Choroid plexus epithelial cell (primary cell): Measurements from ENCODE around the gene COL4A2.
A peak's percentile ranks its signal among the peaks of the same experiment; 100 is the strongest.

Source experiments
- DNase-seq: peaks from one replicate; pipeline ENCODE4 v3.0.0-alpha.2; 2010; ENCODE audit warnings: low read depth
- H3K4me3 ChIP-seq: 2 replicates; pipeline ENCODE4 v1.5.1; 2011; ENCODE audit warnings: low read depth, mild to moderate bottlenecking, control low read depth, low read length, moderate library complexity
- CTCF ChIP-seq: conservative IDR thresholded peaks from 2 replicates; pipeline ENCODE4 v1.5.1; 2011; ENCODE audit warnings: low read depth, mild to moderate bottlenecking, control low read depth, inconsistent platforms, low read length, moderate library complexity

The COL4A2 gene

DNA sequence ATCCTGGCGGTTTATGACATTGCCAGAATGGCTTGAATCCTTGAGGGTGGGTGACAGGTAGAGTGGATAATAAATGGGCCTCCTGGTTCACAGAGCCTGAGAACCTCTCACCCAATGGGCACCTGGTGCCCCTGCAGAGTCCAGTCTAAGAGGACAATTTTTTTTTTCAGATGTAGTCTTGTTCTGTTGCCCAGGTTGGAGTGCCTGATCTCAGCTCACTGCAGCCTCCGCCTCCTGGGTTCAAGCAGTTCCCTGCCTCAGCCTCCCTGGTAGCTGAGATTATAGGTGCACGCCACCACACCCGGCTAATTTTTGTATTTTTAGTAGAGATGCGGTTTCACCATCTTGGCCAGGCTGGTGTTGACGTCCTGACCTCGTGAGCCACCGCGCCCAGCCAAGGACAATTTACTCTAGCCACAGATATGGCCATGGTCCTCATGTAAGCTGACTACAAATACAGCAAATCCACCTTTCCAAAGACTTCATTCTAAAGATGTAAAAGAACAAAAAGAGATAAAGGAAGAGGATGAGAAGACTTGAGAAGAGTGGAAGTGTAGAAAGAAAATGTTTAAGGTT lies 33.0 kb downstream of the COL4A2 start:
- H3K4me3 ChIP-seq = no peak overlapping the region
- no peak for TF ChIP-seq CTCF
- DNase-seq = no peak

- peak; percentile 10 for TF ChIP-seq CTCF
- DNase-seq = peak; percentile 84
- H3K4me3 ChIP-seq = no peak overlapping the region
Observed at GRCh38 chr13:110340812-110341444, 33.8 kb downstream of the COL4A2 start.

- H3K4me3 ChIP-seq = no peak overlapping the region
- DNase-seq = peak; percentile 91
- no peak for TF ChIP-seq CTCF
Observed at GRCh38 chr13:110341445-110342244, 34.6 kb downstream of the COL4A2 start.

DNA sequence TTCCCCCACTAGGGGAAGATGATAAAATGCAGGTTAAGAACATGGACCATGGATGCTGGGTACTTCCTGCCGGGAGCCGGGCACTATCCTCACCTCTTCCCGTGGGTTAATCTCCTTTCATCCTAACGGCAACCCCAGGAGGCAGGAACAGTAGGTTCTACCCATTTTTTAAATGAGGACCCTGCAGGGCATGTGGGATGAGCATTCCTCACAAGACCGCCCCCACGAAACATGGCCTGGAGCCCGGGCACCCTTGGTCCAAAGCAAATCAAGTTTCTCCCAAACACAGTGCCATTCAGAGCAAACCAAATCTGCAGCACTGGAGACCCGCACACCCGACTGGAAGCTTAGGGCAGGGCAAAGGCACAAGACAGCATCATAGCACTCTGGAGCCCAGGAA lies 35.4 kb downstream of the COL4A2 start:
- TF ChIP-seq CTCF = no peak
- no peak for DNase-seq
- no peak overlapping the region for H3K4me3 ChIP-seq

GRCh38 chr13:110343241-110343865 lies 36.3 kb downstream of the COL4A2 start:
- DNase-seq = peak; percentile 72
- TF ChIP-seq CTCF = no peak
- H3K4me3 ChIP-seq = no peak overlapping the region

DNA sequence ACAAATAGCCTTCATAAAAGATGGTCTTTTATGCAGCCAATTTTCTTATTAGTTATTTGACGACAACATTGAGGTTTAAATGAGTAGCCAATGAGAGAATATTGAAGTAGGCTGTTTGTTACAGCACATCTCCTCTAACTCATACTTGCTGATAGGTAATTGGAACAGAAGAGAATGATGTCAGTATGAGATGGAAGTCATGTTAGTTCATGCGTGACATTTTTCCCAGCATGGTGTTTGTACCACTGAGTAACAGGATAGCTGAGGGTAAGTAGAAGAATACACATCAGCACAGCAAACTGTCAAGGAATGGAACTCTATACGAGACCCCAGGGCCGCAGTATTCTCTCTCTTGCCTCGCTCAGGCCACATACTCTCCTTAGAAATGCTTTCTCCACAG lies 37.2 kb downstream of the COL4A2 start:
- TF ChIP-seq CTCF = no peak

More for the DNA sequence above, 37.2 kb downstream of the COL4A2 start:
- no peak for DNase-seq
- H3K4me3 ChIP-seq = no peak overlapping the region
